ENCODE data around the gene AP4M1.

The AP4M1 gene, protein sequence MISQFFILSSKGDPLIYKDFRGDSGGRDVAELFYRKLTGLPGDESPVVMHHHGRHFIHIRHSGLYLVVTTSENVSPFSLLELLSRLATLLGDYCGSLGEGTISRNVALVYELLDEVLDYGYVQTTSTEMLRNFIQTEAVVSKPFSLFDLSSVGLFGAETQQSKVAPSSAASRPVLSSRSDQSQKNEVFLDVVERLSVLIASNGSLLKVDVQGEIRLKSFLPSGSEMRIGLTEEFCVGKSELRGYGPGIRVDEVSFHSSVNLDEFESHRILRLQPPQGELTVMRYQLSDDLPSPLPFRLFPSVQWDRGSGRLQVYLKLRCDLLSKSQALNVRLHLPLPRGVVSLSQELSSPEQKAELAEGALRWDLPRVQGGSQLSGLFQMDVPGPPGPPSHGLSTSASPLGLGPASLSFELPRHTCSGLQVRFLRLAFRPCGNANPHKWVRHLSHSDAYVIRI

GRCh38 chr7:100101016-100101862 lies at the start of gene AP4M1, which contains the start of gene MCM7:
AP4M1 (plus strand) TSS chr7:100101643; CDS start chr7:100101715, 72 bp downstream.
MCM7 (minus strand) TSS chr7:100101397; CDS start chr7:100101294, 103 bp downstream.
- H3K9ac ChIP-seq (ENCODE audit: low read length): peak within 1 kb of the TSS; percentile 100
- peak within 1 kb of the TSS; percentile 99 for H3K27ac ChIP-seq (ENCODE audit: low read length)
- peak within 1 kb of the TSS; percentile 97 for H3K4me3 ChIP-seq (ENCODE audit: low read length)
- no peaks in the 10 kb centered on the region for H3K9me3 ChIP-seq (ENCODE audit: control insufficient read depth, low read depth, low read length)
- H3K36me3 ChIP-seq (ENCODE audit: control insufficient read depth, low read depth, low read length): peaks cover 51% of the 10 kb centered on the region
- H3K4me1 ChIP-seq (ENCODE audit: control insufficient read depth, low read depth, low read length): peaks cover 5% of the 10 kb centered on the region
- no peaks in the 10 kb centered on the region for H3K27me3 ChIP-seq (ENCODE audit: control insufficient read depth, insufficient read depth, low read length)

DNA sequence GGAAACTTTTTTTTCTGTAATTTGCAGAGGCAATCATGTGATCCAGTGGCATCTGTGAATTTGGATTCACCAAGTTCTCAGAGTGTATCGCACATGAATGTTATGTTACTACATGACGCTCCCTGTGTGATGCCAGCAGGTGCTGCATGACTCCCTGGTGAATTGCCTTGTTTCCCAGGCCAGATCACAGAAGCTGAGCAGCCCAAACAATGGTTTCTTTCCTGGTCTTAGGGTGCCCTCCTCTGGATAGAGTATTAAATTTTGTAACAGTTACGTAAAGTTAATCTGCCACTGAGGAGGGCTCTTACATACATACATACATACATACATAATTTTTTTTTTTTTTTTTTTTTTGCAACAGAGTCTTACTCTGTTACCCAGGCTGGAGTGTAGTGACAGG lies 48.2 kb upstream of the AP4M1 start:
- H3K9me3 ChIP-seq (ENCODE audit: control insufficient read depth, low read depth, low read length): no peaks in the 10 kb centered on the region

GRCh38 chr7:100057006-100057405 lies 44.4 kb upstream of the AP4M1 start:
- Histone ChIP-seq H3K9me3 (ENCODE audit: control insufficient read depth, low read depth, low read length) (no peaks in the 10 kb centered on the region), H3K27me3 (ENCODE audit: control insufficient read depth, insufficient read depth, low read length) (no peaks in the 10 kb centered on the region), H3K36me3 (ENCODE audit: control insufficient read depth, low read depth, low read length) (peaks cover 28% of the 10 kb centered on the region), H3K4me3 (ENCODE audit: low read length) (no peak overlapping the region), H3K27ac (ENCODE audit: low read length) (no peak overlapping the region), H3K4me1 (ENCODE audit: control insufficient read depth, low read depth, low read length) (no peaks in the 10 kb centered on the region), H3K9ac (ENCODE audit: low read length) (no peak overlapping the region)

More for the DNA sequence above, 48.2 kb upstream of the AP4M1 start:
- Histone ChIP-seq H3K36me3 (ENCODE audit: control insufficient read depth, low read depth, low read length) (peaks cover 16% of the 10 kb centered on the region), H3K4me3 (ENCODE audit: low read length) (no peak overlapping the region), H3K9ac (ENCODE audit: low read length) (no peak overlapping the region), H3K4me1 (ENCODE audit: control insufficient read depth, low read depth, low read length) (peaks cover 5% of the 10 kb centered on the region), H3K27ac (ENCODE audit: low read length) (no peak overlapping the region), H3K27me3 (ENCODE audit: control insufficient read depth, insufficient read depth, low read length) (no peaks in the 10 kb centered on the region)

DNA sequence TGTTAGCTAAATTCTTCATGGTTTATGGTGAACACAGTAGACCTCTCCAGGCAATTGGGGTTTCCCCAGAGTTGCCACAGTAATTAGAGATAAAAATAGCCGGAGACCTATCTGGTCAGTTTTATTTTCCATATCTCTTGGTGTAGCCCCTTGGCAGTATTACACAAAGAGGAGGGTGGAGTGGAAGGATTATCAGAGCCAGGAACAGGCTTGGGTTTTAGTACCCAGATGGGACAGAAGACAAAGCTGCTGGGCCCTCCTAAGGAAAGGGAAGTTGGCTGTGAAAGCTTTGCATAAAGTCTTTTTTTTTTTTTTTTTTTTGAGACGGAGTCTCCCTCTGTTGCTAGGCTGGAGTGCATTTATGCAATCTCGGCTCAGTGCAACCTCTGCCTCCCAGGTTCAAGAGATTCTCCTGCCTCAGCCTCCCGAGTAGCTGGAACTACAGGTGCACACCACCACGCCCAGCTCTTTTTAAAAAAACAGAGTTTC lies 42.1 kb upstream of the AP4M1 start:
- Histone ChIP-seq H3K27ac (ENCODE audit: low read length) (no peak overlapping the region), H3K9me3 (ENCODE audit: control insufficient read depth, low read depth, low read length) (no peaks in the 10 kb centered on the region), H3K9ac (ENCODE audit: low read length) (no peak overlapping the region), H3K4me3 (ENCODE audit: low read length) (no peak overlapping the region), H3K4me1 (ENCODE audit: control insufficient read depth, low read depth, low read length) (no peaks in the 10 kb centered on the region), H3K36me3 (ENCODE audit: control insufficient read depth, low read depth, low read length) (peaks cover 39% of the 10 kb centered on the region), H3K27me3 (ENCODE audit: control insufficient read depth, insufficient read depth, low read length) (no peaks in the 10 kb centered on the region)

DNA sequence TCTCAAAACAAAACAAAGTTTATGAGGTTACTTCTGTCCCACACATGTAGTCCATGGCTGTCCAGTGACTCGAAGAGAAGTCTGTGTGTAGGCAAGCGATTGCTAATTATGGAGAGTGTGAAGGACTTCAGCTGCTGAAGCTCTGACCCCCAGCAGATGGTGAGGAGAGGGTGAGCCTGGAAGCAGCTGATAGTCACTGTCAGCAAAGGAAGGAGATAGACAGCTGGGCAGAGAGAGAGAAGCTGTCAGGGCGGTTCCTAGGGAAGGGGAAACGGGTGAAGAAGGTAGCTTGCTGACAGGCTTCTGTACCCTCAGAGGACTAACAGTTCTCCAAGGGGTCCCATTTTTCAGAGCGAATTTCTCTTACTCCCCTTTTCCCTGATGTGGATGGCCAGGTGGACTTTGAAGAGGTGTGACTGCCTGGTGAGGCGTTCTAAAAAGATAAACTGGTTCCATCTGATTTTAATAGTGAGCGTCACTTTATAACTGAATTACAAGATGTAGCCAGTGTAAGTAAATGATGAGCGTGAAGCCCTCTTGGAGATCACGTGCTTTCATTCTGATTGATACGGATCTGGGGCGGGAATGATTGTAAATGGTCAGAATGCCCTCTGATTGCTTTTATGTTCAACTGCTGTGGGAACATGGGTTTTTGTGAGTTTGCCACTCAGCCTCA lies 39.8 kb upstream of the AP4M1 start:
- no peak overlapping the region for H3K4me3 ChIP-seq (ENCODE audit: low read length)
- H3K27ac ChIP-seq (ENCODE audit: low read length): no peak overlapping the region
- H3K4me1 ChIP-seq (ENCODE audit: control insufficient read depth, low read depth, low read length): no peaks in the 10 kb centered on the region
- H3K27me3 ChIP-seq (ENCODE audit: control insufficient read depth, insufficient read depth, low read length): no peaks in the 10 kb centered on the region
- H3K36me3 ChIP-seq (ENCODE audit: control insufficient read depth, low read depth, low read length): peaks cover 49% of the 10 kb centered on the region
- H3K9ac ChIP-seq (ENCODE audit: low read length): no peak overlapping the region
- no peaks in the 10 kb centered on the region for H3K9me3 ChIP-seq (ENCODE audit: control insufficient read depth, low read depth, low read length)

- H3K27me3 ChIP-seq (ENCODE audit: control insufficient read depth, insufficient read depth, low read length): no peaks in the 10 kb centered on the region
- no peak overlapping the region for H3K4me3 ChIP-seq (ENCODE audit: low read length)
- H3K9me3 ChIP-seq (ENCODE audit: control insufficient read depth, low read depth, low read length): no peaks in the 10 kb centered on the region
- H3K4me1 ChIP-seq (ENCODE audit: control insufficient read depth, low read depth, low read length): no peaks in the 10 kb centered on the region
- peaks cover 32% of the 10 kb centered on the region for H3K36me3 ChIP-seq (ENCODE audit: control insufficient read depth, low read depth, low read length)
- no peak overlapping the region for H3K27ac ChIP-seq (ENCODE audit: low read length)
- no peak overlapping the region for H3K9ac ChIP-seq (ENCODE audit: low read length)
Observed at GRCh38 chr7:100063376-100063775, 38.1 kb upstream of the AP4M1 start.

DNA sequence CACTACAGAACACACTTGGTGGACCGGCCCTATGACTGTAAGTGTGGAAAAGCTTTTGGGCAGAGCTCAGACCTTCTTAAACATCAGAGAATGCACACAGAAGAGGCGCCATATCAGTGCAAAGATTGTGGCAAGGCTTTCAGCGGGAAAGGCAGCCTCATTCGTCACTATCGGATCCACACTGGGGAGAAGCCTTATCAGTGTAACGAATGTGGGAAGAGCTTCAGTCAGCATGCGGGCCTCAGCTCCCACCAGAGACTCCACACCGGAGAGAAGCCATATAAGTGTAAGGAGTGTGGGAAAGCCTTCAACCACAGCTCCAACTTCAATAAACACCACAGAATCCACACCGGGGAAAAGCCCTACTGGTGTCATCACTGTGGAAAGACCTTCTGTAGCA lies 37.3 kb upstream of the AP4M1 start:
- no peaks in the 10 kb centered on the region for H3K9me3 ChIP-seq (ENCODE audit: control insufficient read depth, low read depth, low read length)
- H3K36me3 ChIP-seq (ENCODE audit: control insufficient read depth, low read depth, low read length): peaks cover 25% of the 10 kb centered on the region
- no peak overlapping the region for H3K9ac ChIP-seq (ENCODE audit: low read length)
- H3K4me3 ChIP-seq (ENCODE audit: low read length): no peak overlapping the region
- H3K27ac ChIP-seq (ENCODE audit: low read length): no peak overlapping the region
- H3K4me1 ChIP-seq (ENCODE audit: control insufficient read depth, low read depth, low read length): no peaks in the 10 kb centered on the region
- no peaks in the 10 kb centered on the region for H3K27me3 ChIP-seq (ENCODE audit: control insufficient read depth, insufficient read depth, low read length)

DNA sequence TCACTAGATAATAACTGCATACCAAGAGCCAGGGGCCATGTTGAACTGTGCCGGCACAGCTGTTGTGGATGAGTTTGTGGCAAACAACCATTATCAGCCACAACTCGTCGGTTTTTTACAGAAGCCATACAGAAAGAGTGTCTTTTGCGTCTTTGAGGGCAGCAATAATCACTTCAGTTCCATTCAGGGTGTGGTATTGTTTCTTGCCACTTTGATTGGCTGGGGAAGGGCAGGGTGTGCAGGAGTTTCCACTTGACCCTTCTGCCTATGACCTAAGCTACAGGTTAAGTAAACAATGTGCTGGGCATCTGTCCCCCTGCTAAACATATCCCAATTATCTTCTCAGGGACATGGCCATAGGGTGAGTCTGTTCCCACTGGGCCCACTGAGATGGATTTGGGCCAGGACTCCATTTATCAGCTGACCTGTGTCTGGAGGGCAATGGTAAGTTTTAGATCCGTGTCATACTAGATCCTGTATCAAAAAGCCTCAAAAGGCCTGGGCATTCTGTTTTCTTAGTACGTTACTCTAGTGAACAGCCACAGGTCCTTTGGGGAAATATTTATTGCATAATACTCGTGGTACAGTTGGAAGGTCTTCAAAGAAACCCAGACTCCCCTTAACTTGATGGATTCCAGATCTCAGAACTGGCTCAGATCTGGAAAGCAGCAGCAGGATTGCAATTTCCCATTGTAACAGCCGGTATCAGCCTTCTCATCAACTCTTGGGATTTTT lies 35.8 kb upstream of the AP4M1 start:
- no peaks in the 10 kb centered on the region for H3K4me1 ChIP-seq (ENCODE audit: control insufficient read depth, low read depth, low read length)
- no peak overlapping the region for H3K9ac ChIP-seq (ENCODE audit: low read length)
- H3K4me3 ChIP-seq (ENCODE audit: low read length): no peak overlapping the region
- no peaks in the 10 kb centered on the region for H3K27me3 ChIP-seq (ENCODE audit: control insufficient read depth, insufficient read depth, low read length)
- no peak overlapping the region for H3K27ac ChIP-seq (ENCODE audit: low read length)
- peaks cover 37% of the 10 kb centered on the region for H3K36me3 ChIP-seq (ENCODE audit: control insufficient read depth, low read depth, low read length)
- peaks cover 6% of the 10 kb centered on the region for H3K9me3 ChIP-seq (ENCODE audit: control insufficient read depth, low read depth, low read length)

DNA sequence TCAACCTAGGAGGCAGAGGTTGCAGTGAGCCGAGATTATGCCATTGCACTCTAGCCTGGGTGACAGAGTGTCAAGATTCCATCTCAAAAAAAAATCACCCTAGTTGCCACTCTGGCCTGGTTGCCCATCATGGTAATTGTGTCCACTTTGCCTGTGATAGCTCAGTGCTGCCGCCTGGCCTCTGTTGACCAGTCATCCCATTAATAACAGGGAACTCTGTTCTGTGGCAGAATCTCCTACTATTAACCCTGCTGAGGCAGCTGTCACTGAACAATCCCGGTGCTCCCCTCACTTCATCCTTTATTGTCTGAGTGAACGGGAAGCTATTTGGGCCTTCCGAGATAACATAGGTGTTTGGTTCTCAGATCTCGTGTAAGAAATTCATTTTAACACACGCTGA lies 34.5 kb upstream of the AP4M1 start:
- Histone ChIP-seq H3K9me3 (ENCODE audit: control insufficient read depth, low read depth, low read length) (peaks cover 19% of the 10 kb centered on the region), H3K36me3 (ENCODE audit: control insufficient read depth, low read depth, low read length) (peaks cover 50% of the 10 kb centered on the region), H3K27me3 (ENCODE audit: control insufficient read depth, insufficient read depth, low read length) (no peaks in the 10 kb centered on the region), H3K4me1 (ENCODE audit: control insufficient read depth, low read depth, low read length) (no peaks in the 10 kb centered on the region), H3K4me3 (ENCODE audit: low read length) (no peak overlapping the region), H3K27ac (ENCODE audit: low read length) (no peak overlapping the region), H3K9ac (ENCODE audit: low read length) (no peak overlapping the region)

GRCh38 chr7:100069991-100070390 lies 31.5 kb upstream of the AP4M1 start:
- Histone ChIP-seq H3K4me1 (ENCODE audit: control insufficient read depth, low read depth, low read length) (no peaks in the 10 kb centered on the region), H3K9me3 (ENCODE audit: control insufficient read depth, low read depth, low read length) (peaks cover 38% of the 10 kb centered on the region), H3K9ac (ENCODE audit: low read length) (no peak overlapping the region), H3K27ac (ENCODE audit: low read length) (no peak overlapping the region), H3K36me3 (ENCODE audit: control insufficient read depth, low read depth, low read length) (peaks cover 63% of the 10 kb centered on the region), H3K27me3 (ENCODE audit: control insufficient read depth, insufficient read depth, low read length) (no peaks in the 10 kb centered on the region), H3K4me3 (ENCODE audit: low read length) (no peak overlapping the region)
